GM23338 (cell line): Measurements from ENCODE around the gene STX1B. TPM values are rescaled to one million over a fixed set of nuclear protein-coding genes. Genes with fewer than 3 reads are reported as not detected.
A peak's percentile ranks its signal among the peaks of the same experiment; 100 is the strongest.

Experiments used
- ATAC-seq: fragments of 200-7000 bp; cut with Tn5 transposase; 3 replicates; pipeline ENCODE4 v1.9.1; 2020
- DNase-seq: peaks from one replicate; pipeline ENCODE4 v3.0.0-alpha.2; 2015; ENCODE audit warnings: low spot score
- H2AFZ ChIP-seq: fragments of 200-600 bp; sonication (generic); 2 replicates; pipeline ENCODE4 v1.8.0; 2016; ENCODE audit warnings: antibody characterized with exemption, mild to moderate bottlenecking, moderate library complexity
- H3F3A ChIP-seq: fragments of 200-600 bp; sonication (generic); replicated peaks from 2 replicates; pipeline ENCODE4 v1.8.0; 2017; ENCODE audit warnings: antibody characterized with exemption, mixed run types, low read depth
- H3K27ac ChIP-seq: fragments of 200-600 bp; sonication (generic); 2 replicates; pipeline ENCODE4 v1.6.1; 2016; ENCODE audit warnings: low read depth
- H3K27me3 ChIP-seq: fragments of 200-600 bp; sonication (generic); 2 replicates; pipeline ENCODE4 v1.8.0; 2016; ENCODE audit warnings: mild to moderate bottlenecking, mixed run types, moderate library complexity; ENCODE audit not compliant: insufficient read depth
- H3K36me3 ChIP-seq: fragments of 200-600 bp; sonication (generic); 2 replicates; pipeline ENCODE4 v1.8.0; 2016; ENCODE audit warnings: mild to moderate bottlenecking; ENCODE audit not compliant: insufficient read depth
- H3K4me1 ChIP-seq: fragments of 200-600 bp; sonication (generic); 2 replicates; pipeline ENCODE4 v1.8.0; 2016; ENCODE audit warnings: mild to moderate bottlenecking, moderate library complexity; ENCODE audit not compliant: insufficient read depth
- H3K4me2 ChIP-seq: fragments of 200-600 bp; sonication (generic); 2 replicates; pipeline ENCODE4 v1.7.1; 2017; ENCODE audit warnings: mixed run types
- H3K4me3 ChIP-seq: fragments of 200-600 bp; sonication (generic); 2 replicates; pipeline ENCODE4 v1.6.1; 2016; ENCODE audit warnings: mixed run types
- H3K79me2 ChIP-seq: fragments of 200-600 bp; sonication (generic); replicated peaks from 2 replicates; pipeline ENCODE4 v1.8.0; 2017; ENCODE audit warnings: mild to moderate bottlenecking; ENCODE audit not compliant: insufficient read depth
- H3K9me2 ChIP-seq: fragments of 200-600 bp; sonication (generic); 2 replicates; pipeline ENCODE4 v1.8.0; 2017; ENCODE audit not compliant: insufficient read depth
- H4K20me1 ChIP-seq: fragments of 200-600 bp; sonication (generic); replicated peaks from 2 replicates; pipeline ENCODE4 v1.8.0; 2017; ENCODE audit warnings: mild to moderate bottlenecking; ENCODE audit not compliant: insufficient read depth
- H3K27ac Mint-ChIP-seq: 2 replicates; pipeline ENCODE4 v1.8.0; 2020; ENCODE audit warnings: inconsistent platforms, mild to moderate bottlenecking, moderate library complexity, mixed read lengths
- H3K27me3 Mint-ChIP-seq: 3 replicates; pipeline ENCODE4 v1.8.0; 2022; ENCODE audit warnings: low read depth, mild to moderate bottlenecking, moderate library complexity, mixed read lengths, inconsistent platforms; ENCODE audit not compliant: insufficient read depth, poor library complexity
- H3K36me3 Mint-ChIP-seq: 3 replicates; pipeline ENCODE4 v1.8.0; 2021; ENCODE audit warnings: low read depth, mild to moderate bottlenecking, inconsistent platforms, moderate library complexity, mixed read lengths
- H3K4me1 Mint-ChIP-seq: 3 replicates; pipeline ENCODE4 v1.8.0; 2020; ENCODE audit warnings: mild to moderate bottlenecking, inconsistent platforms, mixed read lengths
- H3K4me3 Mint-ChIP-seq: 3 replicates; pipeline ENCODE4 v1.8.0; 2021; ENCODE audit warnings: moderate library complexity, mild to moderate bottlenecking, inconsistent platforms, mixed read lengths
- H3K9me3 Mint-ChIP-seq: 3 replicates; pipeline ENCODE4 v1.8.0; 2020; ENCODE audit warnings: moderate library complexity, mild to moderate bottlenecking, inconsistent platforms, mixed read lengths
- CREB1 ChIP-seq: fragments of 250-450 bp; sonication (Bioruptor Pico); IDR thresholded peaks from 2 replicates; pipeline ENCODE4 v1.5.0; 2020; ENCODE audit warnings: low read depth, mild to moderate bottlenecking, moderate library complexity
- NANOG ChIP-seq: IDR thresholded peaks from 2 replicates; pipeline ENCODE4 v1.6.1; 2016; ENCODE audit warnings: antibody characterized with exemption, borderline replicate concordance
- POLR2AphosphoS5 ChIP-seq: IDR thresholded peaks from 2 replicates; pipeline ENCODE4 v1.6.1; 2016; ENCODE audit warnings: antibody characterized with exemption, low read depth
- polyA plus RNA-seq: library from polyadenylated mRNA; unstranded; fragments of >200 nt; fragmentation: Nextera tagmentation; extraction: Ambion mirVana; gene quantifications from 2 replicates; pipeline ENCODE4 v1.2.1, GENCODE V29; 2016
- total RNA-seq: library from RNA; depleted of rRNA; stranded (reverse); fragments of >200 nt; shearing (Covaris generic); gene quantifications from 2 replicates; pipeline ENCODE4 v1.2.3, GENCODE V29; 2014
- TF ChIP-seq, protein P1 (sequence below), 2 experiments: fragments of 200-600 bp in 1 of 2; sonication (generic) in 1 of 2; conservative IDR thresholded peaks; 2 replicates each; pipeline versions ENCODE4 v1.5.1 to v1.6.1; 2016 to 2017; ENCODE audit warnings: antibody characterized with exemption in 2 of 2, low read depth in 2 of 2, mild to moderate bottlenecking in 2 of 2, moderate library complexity in 1 of 2
- TF ChIP-seq, protein P2 (sequence below): IDR thresholded peaks from one replicate; pipeline ENCODE4 v1.6.1; 2018; ENCODE audit warnings: antibody characterized with exemption; ENCODE audit not compliant: unreplicated experiment
- TF ChIP-seq, protein P3 (sequence below): IDR thresholded peaks from 2 replicates; pipeline ENCODE4 v1.6.1; 2016; ENCODE audit warnings: antibody characterized with exemption

The STX1B gene
- total and polyA plus RNA-seq, 2 experiments from 2014 or later = 1.7 to 9.5 TPM

DNA sequence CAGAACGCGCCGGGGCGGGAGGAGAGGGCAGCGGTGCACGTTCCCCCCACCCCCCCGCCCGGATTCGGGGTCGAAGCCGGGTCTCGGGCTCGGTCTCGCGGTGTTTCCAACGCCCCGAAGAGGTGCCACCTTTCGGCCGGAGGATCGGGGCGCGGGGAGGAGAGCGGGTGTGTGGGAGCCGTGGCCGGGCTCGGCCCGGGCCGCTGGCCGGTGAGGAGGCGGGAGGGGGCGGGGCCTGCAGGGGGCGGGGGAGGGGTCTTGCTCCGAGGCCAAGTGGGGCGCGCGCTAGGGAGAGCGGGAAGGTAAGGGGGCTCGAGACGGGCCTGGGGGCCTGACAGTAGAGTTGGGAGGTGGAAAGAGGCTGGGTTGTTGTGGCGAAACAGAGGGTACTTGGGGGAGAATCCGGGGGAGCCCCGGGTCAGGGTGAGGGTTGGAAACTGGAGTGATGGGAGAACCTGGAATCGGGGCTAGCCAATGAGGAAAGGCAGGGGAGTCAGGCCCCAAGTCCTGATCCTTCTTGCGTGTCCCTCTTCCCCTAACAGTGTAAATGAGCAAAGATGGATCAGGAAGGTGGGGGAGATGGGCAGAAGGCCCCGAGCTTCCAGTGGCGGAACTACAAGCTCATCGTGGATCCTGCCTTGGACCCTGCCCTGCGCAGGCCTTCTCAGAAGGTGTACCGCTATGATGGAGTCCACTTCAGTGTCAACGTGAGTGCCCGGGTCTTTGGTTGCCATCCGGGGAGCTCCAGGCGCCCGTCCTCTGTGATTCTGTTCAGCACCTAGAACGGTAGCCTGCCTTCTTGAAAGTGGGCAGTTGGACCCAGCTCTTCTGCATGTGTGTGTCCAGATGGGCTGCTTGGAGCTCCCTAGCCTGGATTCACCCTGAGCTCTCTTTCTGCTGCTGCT is 52.0 kb downstream of the STX1B start:
- H3K36me3 ChIP-seq = peaks cover 44% of the 10 kb centered on the region
- H2AFZ ChIP-seq = no peak overlapping the region
- H3K27me3 Mint-ChIP-seq = peaks cover 11% of the 10 kb centered on the region
- DNase-seq (peak; percentile 75), ATAC-seq (peak; percentile 16)
- peaks cover 49% of the 10 kb centered on the region for H3K36me3 Mint-ChIP-seq
- H3K4me3 ChIP-seq = peak overlapping the region; percentile 100
- peaks cover 32% of the 10 kb centered on the region for H4K20me1 ChIP-seq
- H3F3A ChIP-seq = peaks cover 30% of the 10 kb centered on the region
- peak overlapping the region; percentile 95 for H3K4me3 Mint-ChIP-seq
- no peaks in the 10 kb centered on the region for H3K4me1 ChIP-seq
- peaks cover 38% of the 10 kb centered on the region for H3K79me2 ChIP-seq
- no peaks in the 10 kb centered on the region for H3K9me2 ChIP-seq
- peak overlapping the region; percentile 26; the same call in 1 of the 2 replicates for H3K27ac ChIP-seq
- peaks cover 13% of the 10 kb centered on the region for H3K4me1 Mint-ChIP-seq
- H3K27me3 ChIP-seq = no peaks in the 10 kb centered on the region
- H3K9me3 Mint-ChIP-seq = no peaks in the 10 kb centered on the region
- no peak for TF ChIP-seq NANOG
- TF ChIP-seq, protein P1, sequence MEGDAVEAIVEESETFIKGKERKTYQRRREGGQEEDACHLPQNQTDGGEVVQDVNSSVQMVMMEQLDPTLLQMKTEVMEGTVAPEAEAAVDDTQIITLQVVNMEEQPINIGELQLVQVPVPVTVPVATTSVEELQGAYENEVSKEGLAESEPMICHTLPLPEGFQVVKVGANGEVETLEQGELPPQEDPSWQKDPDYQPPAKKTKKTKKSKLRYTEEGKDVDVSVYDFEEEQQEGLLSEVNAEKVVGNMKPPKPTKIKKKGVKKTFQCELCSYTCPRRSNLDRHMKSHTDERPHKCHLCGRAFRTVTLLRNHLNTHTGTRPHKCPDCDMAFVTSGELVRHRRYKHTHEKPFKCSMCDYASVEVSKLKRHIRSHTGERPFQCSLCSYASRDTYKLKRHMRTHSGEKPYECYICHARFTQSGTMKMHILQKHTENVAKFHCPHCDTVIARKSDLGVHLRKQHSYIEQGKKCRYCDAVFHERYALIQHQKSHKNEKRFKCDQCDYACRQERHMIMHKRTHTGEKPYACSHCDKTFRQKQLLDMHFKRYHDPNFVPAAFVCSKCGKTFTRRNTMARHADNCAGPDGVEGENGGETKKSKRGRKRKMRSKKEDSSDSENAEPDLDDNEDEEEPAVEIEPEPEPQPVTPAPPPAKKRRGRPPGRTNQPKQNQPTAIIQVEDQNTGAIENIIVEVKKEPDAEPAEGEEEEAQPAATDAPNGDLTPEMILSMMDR (conservative IDR thresholded peaks at IDR 0.05; ENCODE audit: low read depth in 2 of 2) = 0 out of 4 replicates have a peak, but pooled peaks of 1 of the 2 experiments have one; percentile 1
- H3K27ac Mint-ChIP-seq = peak overlapping the region; percentile 94
- peak overlapping the region; percentile 86 for H3K4me2 ChIP-seq

DNA sequence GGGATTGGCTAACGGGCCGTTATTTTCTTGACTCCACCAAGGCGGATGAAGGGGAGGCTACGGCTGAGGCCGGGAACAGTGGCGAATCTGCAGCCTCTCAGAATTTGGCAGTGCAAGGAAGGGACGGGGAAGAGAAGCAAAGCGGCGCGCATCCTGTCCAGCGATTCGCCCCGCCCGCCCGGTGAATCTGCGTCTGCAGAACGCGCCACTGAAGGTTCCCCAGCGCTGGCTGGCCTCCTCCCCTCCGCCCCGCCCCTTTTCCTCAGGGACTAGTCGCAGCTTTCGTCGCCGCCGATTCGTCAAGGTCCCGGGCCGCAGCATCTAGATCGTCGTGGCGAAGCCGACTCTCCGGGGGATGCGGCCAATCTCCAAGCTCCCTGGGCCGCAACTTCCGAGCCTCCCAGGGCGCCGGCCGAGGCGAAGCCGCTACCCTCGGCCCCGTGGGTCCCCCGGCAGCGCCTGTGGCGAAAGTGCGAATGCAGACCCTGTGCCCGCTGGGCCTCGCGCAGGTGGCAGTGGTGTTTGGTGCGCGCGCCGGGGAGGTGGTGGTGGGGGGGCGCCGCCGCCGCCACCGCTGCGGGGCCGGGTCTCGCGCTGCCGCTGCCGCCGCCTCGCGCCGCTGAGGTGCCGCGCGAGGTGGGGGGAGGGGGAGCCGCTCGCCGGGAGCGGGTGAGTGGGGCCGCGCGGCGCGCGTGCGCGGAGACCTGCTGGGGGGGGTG is 52.8 kb downstream of the STX1B start, which contains the start of gene SETD1A:
Gene SETD1A, plus strand, starts transcription at position 299 of the 719 bp plus-strand sequence. CDS start 978 bp downstream, outside the sequence.
- Mint-ChIP-seq H3K36me3 (peaks cover 42% of the 10 kb centered on the region), H3K4me3 (peak within 1 kb of the TSS; percentile 95), H3K9me3 (no peaks in the 10 kb centered on the region), H3K27me3 (peaks cover 13% of the 10 kb centered on the region), H3K27ac (peak within 1 kb of the TSS; percentile 100), H3K4me1 (peaks cover 13% of the 10 kb centered on the region)
- peaks cover 30% of the 10 kb centered on the region for H3F3A ChIP-seq
- no peaks in the 10 kb centered on the region for H3K9me2 ChIP-seq
- H3K4me1 ChIP-seq = no peaks in the 10 kb centered on the region
- H4K20me1 ChIP-seq = peaks cover 26% of the 10 kb centered on the region
- H3K27me3 ChIP-seq = no peaks in the 10 kb centered on the region
- peak within 1 kb of the TSS; percentile 100 for H2AFZ ChIP-seq
- H3K36me3 ChIP-seq = peaks cover 37% of the 10 kb centered on the region
- TF ChIP-seq, protein P2, sequence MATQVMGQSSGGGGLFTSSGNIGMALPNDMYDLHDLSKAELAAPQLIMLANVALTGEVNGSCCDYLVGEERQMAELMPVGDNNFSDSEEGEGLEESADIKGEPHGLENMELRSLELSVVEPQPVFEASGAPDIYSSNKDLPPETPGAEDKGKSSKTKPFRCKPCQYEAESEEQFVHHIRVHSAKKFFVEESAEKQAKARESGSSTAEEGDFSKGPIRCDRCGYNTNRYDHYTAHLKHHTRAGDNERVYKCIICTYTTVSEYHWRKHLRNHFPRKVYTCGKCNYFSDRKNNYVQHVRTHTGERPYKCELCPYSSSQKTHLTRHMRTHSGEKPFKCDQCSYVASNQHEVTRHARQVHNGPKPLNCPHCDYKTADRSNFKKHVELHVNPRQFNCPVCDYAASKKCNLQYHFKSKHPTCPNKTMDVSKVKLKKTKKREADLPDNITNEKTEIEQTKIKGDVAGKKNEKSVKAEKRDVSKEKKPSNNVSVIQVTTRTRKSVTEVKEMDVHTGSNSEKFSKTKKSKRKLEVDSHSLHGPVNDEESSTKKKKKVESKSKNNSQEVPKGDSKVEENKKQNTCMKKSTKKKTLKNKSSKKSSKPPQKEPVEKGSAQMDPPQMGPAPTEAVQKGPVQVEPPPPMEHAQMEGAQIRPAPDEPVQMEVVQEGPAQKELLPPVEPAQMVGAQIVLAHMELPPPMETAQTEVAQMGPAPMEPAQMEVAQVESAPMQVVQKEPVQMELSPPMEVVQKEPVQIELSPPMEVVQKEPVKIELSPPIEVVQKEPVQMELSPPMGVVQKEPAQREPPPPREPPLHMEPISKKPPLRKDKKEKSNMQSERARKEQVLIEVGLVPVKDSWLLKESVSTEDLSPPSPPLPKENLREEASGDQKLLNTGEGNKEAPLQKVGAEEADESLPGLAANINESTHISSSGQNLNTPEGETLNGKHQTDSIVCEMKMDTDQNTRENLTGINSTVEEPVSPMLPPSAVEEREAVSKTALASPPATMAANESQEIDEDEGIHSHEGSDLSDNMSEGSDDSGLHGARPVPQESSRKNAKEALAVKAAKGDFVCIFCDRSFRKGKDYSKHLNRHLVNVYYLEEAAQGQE = no peak
- TF ChIP-seq, protein P3, sequence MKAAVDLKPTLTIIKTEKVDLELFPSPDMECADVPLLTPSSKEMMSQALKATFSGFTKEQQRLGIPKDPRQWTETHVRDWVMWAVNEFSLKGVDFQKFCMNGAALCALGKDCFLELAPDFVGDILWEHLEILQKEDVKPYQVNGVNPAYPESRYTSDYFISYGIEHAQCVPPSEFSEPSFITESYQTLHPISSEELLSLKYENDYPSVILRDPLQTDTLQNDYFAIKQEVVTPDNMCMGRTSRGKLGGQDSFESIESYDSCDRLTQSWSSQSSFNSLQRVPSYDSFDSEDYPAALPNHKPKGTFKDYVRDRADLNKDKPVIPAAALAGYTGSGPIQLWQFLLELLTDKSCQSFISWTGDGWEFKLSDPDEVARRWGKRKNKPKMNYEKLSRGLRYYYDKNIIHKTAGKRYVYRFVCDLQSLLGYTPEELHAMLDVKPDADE = 0 out of 2 replicates have a peak, but pooled peaks have one; percentile 15
- TF ChIP-seq CREB1 (CRISPR knock-in tag) (peak; percentile 90), POLR2AphosphoS5 (peak; percentile 14; the same call in 1 of the 2 replicates)
- peak within 1 kb of the TSS; percentile 99 for H3K4me2 ChIP-seq
- peaks cover 33% of the 10 kb centered on the region for H3K79me2 ChIP-seq
- peak; percentile 99 for DNase-seq
- H3K27ac ChIP-seq = peak within 1 kb of the TSS; percentile 100
- ATAC-seq = peak; percentile 71
- peak within 1 kb of the TSS; percentile 100 for H3K4me3 ChIP-seq
